HepG2 (cell line): Measurements from ENCODE around the gene KRT34. TPM values are rescaled to one million over a fixed set of nuclear protein-coding genes. Genes with fewer than 3 reads are reported as not detected.

ENCODE experiments used
- ATAC-seq: fragments of 200-7000 bp; cut with Tn5 transposase; 3 replicates; pipeline ENCODE4 v1.9.1; 2020; ENCODE audit warnings: mild to moderate bottlenecking, moderate library complexity
- BruUV-seq: library from RNA; stranded (reverse); fragments of 400-500 nt; replicated peaks from 2 replicates; lab custom pipeline; 2021; lab: Mats Ljungman, UMichigan
- CTCF ChIA-PET: fragments of 300-600 bp; formaldehyde crosslinking; extraction: SDS; loops from one replicate; lab custom pipeline; 2021; ENCODE audit warnings: low total read pairs, inconsistent platforms, low intra/inter-chr PET ratio; lab: Yijun Ruan, JAX
- POLR2A ChIA-PET: fragments of 350-600 bp; sonication (Branson Sonifier 250); formaldehyde crosslinking; loops from one replicate; lab custom pipeline; 2020; ENCODE audit warnings: antibody characterized with exemption, inconsistent platforms; lab: Yijun Ruan, JAX
- DNase-seq: peaks from one replicate; pipeline ENCODE4 v3.0.0-alpha.2; 2015; ENCODE audit warnings: low spot score
- FAIRE-seq: peaks from 3 replicates; lab custom pipeline; 2011; peaks lifted over from hg19 to GRCh38; lab: Jason Lieb, UNC
- H2AFZ ChIP-seq: one replicate; pipeline ENCODE4 v1.6.1; 2011; ENCODE audit warnings: low read length, inconsistent platforms
- H3K27ac ChIP-seq: fragments of 300-600 bp; 3 replicates; pipeline ENCODE4 v1.8.0; 2011; ENCODE audit warnings: mixed run types, mild to moderate bottlenecking, mixed read lengths, low read length, inconsistent platforms; ENCODE audit not compliant: insufficient read depth; ENCODE audit errors: extremely low read length
- H3K27me3 ChIP-seq, 2 experiments: fragments of 200-600 bp in 1 of 2; 2 replicates in 1 of 2; 3 replicates in 1 of 2; pipeline versions ENCODE4 v1.6.0 to v1.8.0; 2011; ENCODE audit warnings: low read length in 2 of 2, mild to moderate bottlenecking in 2 of 2, moderate library complexity in 2 of 2, inconsistent platforms in 1 of 2; ENCODE audit not compliant: insufficient read depth in 2 of 2, control insufficient read depth in 1 of 2
- H3K36me3 ChIP-seq, 2 experiments: fragments of 200-600 bp in 1 of 2; replicated peaks in 1 of 2; 2 replicates in 1 of 2; 3 replicates in 1 of 2; pipeline versions ENCODE4 v1.5.1 to v1.8.0; 2011; ENCODE audit warnings: low read length in 2 of 2, inconsistent platforms in 1 of 2; ENCODE audit not compliant: insufficient read depth in 2 of 2, control insufficient read depth in 1 of 2
- H3K4me1 ChIP-seq: 2 replicates; pipeline ENCODE4 v1.5.1; 2012; ENCODE audit warnings: low read length, inconsistent platforms; ENCODE audit not compliant: insufficient read depth
- H3K4me2 ChIP-seq: 2 replicates; pipeline ENCODE4 v1.6.0; 2011; ENCODE audit warnings: low read depth, low read length, inconsistent platforms
- H3K4me3 ChIP-seq, 3 experiments: fragments of 200-600 bp in 1 of 3; sonication (generic), shearing (Covaris generic) in 1 of 3; replicated peaks in 1 of 3; 2 replicates each; pipeline ENCODE4 v1.5.1; 2011 to 2016; ENCODE audit warnings: low read length in 3 of 3, inconsistent platforms in 2 of 3, low read depth in 2 of 3, mild to moderate bottlenecking in 2 of 3, control low read depth in 1 of 3, mixed read lengths in 1 of 3; ENCODE audit not compliant: insufficient read depth in 1 of 3
- H3K79me2 ChIP-seq: one replicate; pipeline ENCODE4 v1.6.1; 2011; ENCODE audit warnings: low read length, inconsistent platforms; ENCODE audit not compliant: insufficient read depth
- H3K9ac ChIP-seq: 2 replicates; pipeline ENCODE4 v1.6.0; 2011; ENCODE audit warnings: mild to moderate bottlenecking, low read depth, low read length, inconsistent platforms; ENCODE audit not compliant: insufficient read depth
- H3K9me3 ChIP-seq: 2 replicates; pipeline ENCODE4 v1.5.1; 2012; ENCODE audit warnings: mild to moderate bottlenecking, low read length
- H4K20me1 ChIP-seq: 2 replicates; pipeline ENCODE4 v1.6.0; 2011; ENCODE audit warnings: inconsistent platforms, mild to moderate bottlenecking, low read length, moderate library complexity; ENCODE audit not compliant: insufficient read depth
- CBFB ChIP-seq: sonication (generic); formaldehyde crosslinking; IDR thresholded peaks from 2 replicates; pipeline ENCODE4 v1.4.0; 2020; ENCODE audit warnings: missing genetic modification reagents
- CREB3 ChIP-seq: sonication (generic); formaldehyde crosslinking; IDR thresholded peaks from 2 replicates; pipeline ENCODE4 v1.5.0; 2020; ENCODE audit warnings: missing genetic modification reagents
- SALL2 ChIP-seq: sonication (generic); formaldehyde crosslinking; IDR thresholded peaks from 2 replicates; pipeline ENCODE4 v1.8.1; 2023; ENCODE audit warnings: mild to moderate bottlenecking, missing genetic modification reagents, inconsistent platforms
- SNAPC2 ChIP-seq: sonication (generic); formaldehyde crosslinking; IDR thresholded peaks from 2 replicates; pipeline ENCODE4 v1.8.1; 2022; ENCODE audit warnings: mild to moderate bottlenecking, missing genetic modification reagents
- SP5 ChIP-seq: IDR thresholded peaks from 2 replicates; pipeline ENCODE4 v1.6.1; 2016; ENCODE audit warnings: low read depth, borderline replicate concordance
- SPEN ChIP-seq: sonication (generic); formaldehyde crosslinking; IDR thresholded peaks from 2 replicates; pipeline ENCODE4 v1.5.1; 2020; ENCODE audit warnings: low read depth, mild to moderate bottlenecking, missing genetic modification reagents
- ZBTB21 ChIP-seq: sonication (generic); formaldehyde crosslinking; IDR thresholded peaks from 2 replicates; pipeline ENCODE4 v1.4.0; 2020; ENCODE audit warnings: missing genetic modification reagents
- ZBTB46 ChIP-seq: sonication (generic); formaldehyde crosslinking; IDR thresholded peaks from 2 replicates; pipeline ENCODE4 v1.4.0; 2020; ENCODE audit warnings: mild to moderate bottlenecking, missing genetic modification reagents, borderline replicate concordance
- ZNF446 ChIP-seq: sonication (generic); formaldehyde crosslinking; IDR thresholded peaks from 2 replicates; pipeline ENCODE4 v1.5.0; 2020; ENCODE audit warnings: mild to moderate bottlenecking, missing genetic modification reagents
- ZNF512 ChIP-seq: sonication (generic); formaldehyde crosslinking; IDR thresholded peaks from 2 replicates; pipeline ENCODE4 v1.4.0; 2020; ENCODE audit warnings: mild to moderate bottlenecking, missing genetic modification reagents
- ZNF646 ChIP-seq: sonication (generic); formaldehyde crosslinking; IDR thresholded peaks from 2 replicates; pipeline ENCODE4 v1.9.0; 2021; ENCODE audit warnings: mild to moderate bottlenecking, missing genetic modification reagents
- ZNF652 ChIP-seq: IDR thresholded peaks from 2 replicates; pipeline ENCODE4 v1.6.1; 2016; ENCODE audit warnings: low read depth, borderline replicate concordance
- ZSCAN5A ChIP-seq: sonication (generic); formaldehyde crosslinking; IDR thresholded peaks from 2 replicates; pipeline ENCODE4 v1.8.0; 2022; ENCODE audit warnings: mild to moderate bottlenecking, missing genetic modification reagents, borderline replicate concordance
- WGBS: methylation state at CpG from one replicate; pipeline ENCODE4 v1.1.6; 2017; ENCODE audit warnings: low lambda C conversion rate; 5-methylcytosine and 5-hydroxymethylcytosine counted together
- in situ Hi-C: cut with HindIII; loops from 2 replicates; pipeline ENCODE4 v1.10.0; 2017; ENCODE audit warnings: low pct_unique_long_range_greater_than_20kb; ENCODE audit not compliant: extremely low pct_ligation_motif_present
- intact Hi-C: fragments of 100-400 bp; cut with micrococcal nuclease; formaldehyde crosslinking; loops from one replicate; pipeline ENCODE4 v1.10.0; 2022; ENCODE audit not compliant: unreplicated experiment
- polyA plus RNA-seq, 8 experiments: library from polyadenylated mRNA; depleted of rRNA in 3 of 8; stranded (reverse) in 7 of 8; unstranded in 1 of 8; fragments of >200 nt; fragmentation: Illumina TruSeq in 4 of 8; extraction: Trizol in 4 of 8; gene quantifications; 2 replicates each; pipeline versions ENCODE4 v1.2.1 to v1.2.3, GENCODE V29; 2011 to 2016; ENCODE audit warnings: low read depth in 4 of 8, missing spikeins in 1 of 8, mixed read lengths in 1 of 8; ENCODE audit not compliant: insufficient read depth in 1 of 8
- total RNA-seq, 5 experiments: library from RNA; depleted of rRNA; stranded (reverse); fragments of >200 nt; fragmentation: Illumina TruSeq; extraction: Trizol; gene quantifications; 2 replicates each; pipeline ENCODE4 v1.2.3, GENCODE V29; 2016; ENCODE audit warnings: low read depth in 1 of 5

Gene KRT34
- total and polyA plus RNA-seq, 2 of the 13 experiments (the other 11 are each of a cell fraction or from before 2014, with no cell fraction given), result not detected

- no peak overlapping the region for H3K4me2 ChIP-seq
- ChIA-PET CTCF (no interaction called here), POLR2A (no interaction called here)
- no peaks in the 10 kb centered on the region for H3K4me1 ChIP-seq
- H3K27ac ChIP-seq, result no peak overlapping the region
- no peaks in the 10 kb centered on the region for H3K79me2 ChIP-seq
- intact Hi-C loops, result no loop called here
- no peak for FAIRE-seq
- in situ Hi-C loops, result no loop called here
- no peak for DNase-seq
- no peaks in the 10 kb centered on the region for H3K9me3 ChIP-seq
- peaks cover 0 to 7% of the 10 kb centered on the region in 2 experiments; a peak in 1 of 5 replicates for H3K27me3 ChIP-seq
- no peaks in the 10 kb centered on the region for H4K20me1 ChIP-seq
- H3K9ac ChIP-seq, result no peak overlapping the region
- BruUV-seq, result no TSS peak
- no peak overlapping the region for H3K4me3 ChIP-seq
- H2AFZ ChIP-seq, result no peak overlapping the region
- H3K36me3 ChIP-seq, result no peaks in the 10 kb centered on the region
- 27% methylated on average over 4 of the region's 4 CpGs for WGBS
- no peak for ATAC-seq
- TF ChIP-seq ZNF512 (CRISPR knock-in tag) (no peak), ZBTB46 (no peak), SP5 (CRISPR knock-in tag) (no peak), SNAPC2 (CRISPR knock-in tag) (no peak), ZBTB21 (no peak), ZNF646 (CRISPR knock-in tag) (no peak), ZNF446 (CRISPR knock-in tag) (no peak), CBFB (CRISPR knock-in tag) (no peak), CREB3 (CRISPR knock-in tag) (no peak), SALL2 (no peak), SPEN (CRISPR knock-in tag) (no peak), ZSCAN5A (CRISPR knock-in tag) (no peak), ZNF652 (CRISPR knock-in tag) (no peak)
Observed at GRCh38 chr17:41354536-41354935, 27.6 kb downstream of the KRT34 start.
